Measurements from ENCODE around the gene DAPK1.

DAPK1 gene

GRCh38 chr9:87712801-87713277 lies 215.2 kb downstream of the DAPK1 start:
- no peak for DNase-seq (ENCODE audit: low read depth)
- no peak overlapping the region for H3K4me3 ChIP-seq (ENCODE audit: low read depth, low read length)

- peak; percentile 100 for DNase-seq (ENCODE audit: low read depth)
- peak overlapping the region; percentile 11 for H3K4me3 ChIP-seq (ENCODE audit: low read depth, low read length)
Observed at GRCh38 chr9:87713278-87713987, 215.8 kb downstream of the DAPK1 start.

DNA sequence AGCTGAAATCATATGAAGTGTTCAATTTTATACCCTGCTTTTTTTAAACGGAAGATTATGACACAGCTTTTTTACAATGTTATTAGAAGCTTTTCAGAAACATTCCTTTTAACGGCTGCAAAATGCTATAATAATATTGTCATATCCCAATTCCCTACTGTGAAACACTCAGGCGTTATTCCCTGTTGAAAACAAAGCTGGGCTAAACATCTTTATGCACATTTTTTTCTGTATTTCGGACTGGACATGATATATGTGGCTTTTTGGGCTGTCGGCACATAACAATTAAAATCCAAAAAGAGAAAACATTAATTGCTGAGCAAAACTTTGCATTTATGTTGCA lies 216.3 kb downstream of the DAPK1 start:
- DNase-seq (ENCODE audit: low read depth) = no peak
- peak overlapping the region; percentile 11 for H3K4me3 ChIP-seq (ENCODE audit: low read depth, low read length)

DNA sequence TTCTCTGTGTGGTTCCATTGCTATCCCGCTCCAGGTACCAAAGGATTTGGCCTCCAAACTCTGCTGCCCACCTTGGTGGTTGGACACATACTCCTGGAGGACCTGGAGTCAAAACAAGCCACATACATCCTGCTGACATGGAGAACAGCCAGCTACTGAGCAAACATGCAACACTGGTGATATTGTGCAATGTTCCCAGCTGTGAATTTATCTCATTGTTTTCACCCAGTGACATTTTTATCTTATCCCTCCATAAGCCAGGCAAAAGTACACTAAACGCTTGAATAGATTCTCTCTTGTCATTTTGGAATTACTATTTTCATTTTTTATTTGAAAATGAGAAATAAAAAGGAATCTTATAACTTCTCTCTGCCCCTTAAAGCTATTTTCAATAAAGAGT lies 217.2 kb downstream of the DAPK1 start:
- peak; percentile 92 for DNase-seq (ENCODE audit: low read depth)

DNA sequence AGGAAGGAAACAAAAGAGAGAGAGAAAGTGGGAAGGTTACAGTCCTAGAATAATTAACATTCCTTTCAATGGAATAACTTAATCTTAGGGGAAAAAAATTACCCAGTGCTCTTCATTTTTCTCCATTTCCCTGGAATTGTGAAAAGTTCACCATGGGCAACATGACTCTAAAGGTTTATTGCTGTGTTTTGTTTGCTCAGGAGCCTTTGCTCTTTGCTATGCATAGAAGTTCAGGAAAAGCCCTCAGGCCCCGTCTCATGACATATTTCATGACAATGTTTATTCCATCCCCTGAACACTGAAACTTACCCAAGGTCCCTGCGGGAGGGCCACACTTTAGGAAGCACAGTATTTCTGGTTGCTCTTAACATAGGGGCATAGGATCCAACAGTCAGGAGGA lies 218.5 kb downstream of the DAPK1 start:
- no peak overlapping the region for H3K4me3 ChIP-seq (ENCODE audit: low read depth, low read length)
- no peak for DNase-seq (ENCODE audit: low read depth)

More for the DNA sequence above, 217.2 kb downstream of the DAPK1 start:
- H3K4me3 ChIP-seq (ENCODE audit: low read depth, low read length) = no peak overlapping the region

- no peak overlapping the region for H3K4me3 ChIP-seq (ENCODE audit: low read depth, low read length)
Observed at GRCh38 chr9:87717456-87717855, 219.8 kb downstream of the DAPK1 start.

GRCh38 chr9:87718231-87718630 lies 220.6 kb downstream of the DAPK1 start:
- DNase-seq (ENCODE audit: low read depth) = no peak
- no peak overlapping the region for H3K4me3 ChIP-seq (ENCODE audit: low read depth, low read length)

More at GRCh38 chr9:87717456-87717855, 219.8 kb downstream of the DAPK1 start:
- DNase-seq (ENCODE audit: low read depth) = no peak

GRCh38 chr9:87718852-87719612 lies 221.4 kb downstream of the DAPK1 start:
- no peak for DNase-seq (ENCODE audit: low read depth)

GRCh38 chr9:87720173-87720572 lies 222.5 kb downstream of the DAPK1 start:
- DNase-seq (ENCODE audit: low read depth) = no peak
- no peak overlapping the region for H3K4me3 ChIP-seq (ENCODE audit: low read depth, low read length)

More at GRCh38 chr9:87718852-87719612, 221.4 kb downstream of the DAPK1 start:
- H3K4me3 ChIP-seq (ENCODE audit: low read depth, low read length) = no peak overlapping the region

DNA sequence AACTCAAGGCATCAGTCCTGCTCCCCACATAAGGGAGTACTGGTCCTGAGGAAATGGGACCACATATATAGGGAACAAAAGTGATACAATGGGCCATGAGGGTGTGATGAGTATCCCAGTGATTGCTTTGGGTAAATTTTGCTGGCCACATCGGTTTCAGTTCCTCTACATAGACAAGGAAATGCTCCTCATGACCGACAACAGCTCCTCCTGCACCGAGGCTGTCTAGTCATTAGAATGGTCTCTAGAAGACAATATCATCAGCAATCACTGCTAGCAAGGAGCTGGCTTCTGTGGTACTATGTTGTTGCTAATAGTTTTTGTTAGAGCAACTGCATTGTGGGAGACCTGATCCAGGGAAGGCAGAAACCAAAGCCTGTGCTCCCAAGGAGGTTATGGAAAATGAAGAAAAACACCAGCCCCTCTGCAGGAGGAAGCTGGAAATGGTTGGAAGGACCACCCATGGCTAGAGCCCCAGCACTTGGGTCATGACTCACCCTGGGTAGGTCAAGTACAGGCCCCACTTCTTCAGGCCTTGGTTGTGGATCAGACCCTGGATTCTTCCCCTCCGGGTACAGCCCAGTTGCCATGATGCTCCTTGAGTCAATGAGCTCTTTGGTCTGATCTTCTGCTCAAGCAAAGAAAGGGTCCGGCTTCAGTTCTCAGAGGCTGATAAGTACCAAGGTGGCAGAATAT lies 224.9 kb downstream of the DAPK1 start:
- no peak for DNase-seq (ENCODE audit: low read depth)
- H3K4me3 ChIP-seq (ENCODE audit: low read depth, low read length) = no peak overlapping the region

GRCh38 chr9:87725356-87725899 lies 227.8 kb downstream of the DAPK1 start:
- DNase-seq (ENCODE audit: low read depth) = peak; percentile 46
- peak overlapping the region; percentile 73 for H3K4me3 ChIP-seq (ENCODE audit: low read depth, low read length)

DNA sequence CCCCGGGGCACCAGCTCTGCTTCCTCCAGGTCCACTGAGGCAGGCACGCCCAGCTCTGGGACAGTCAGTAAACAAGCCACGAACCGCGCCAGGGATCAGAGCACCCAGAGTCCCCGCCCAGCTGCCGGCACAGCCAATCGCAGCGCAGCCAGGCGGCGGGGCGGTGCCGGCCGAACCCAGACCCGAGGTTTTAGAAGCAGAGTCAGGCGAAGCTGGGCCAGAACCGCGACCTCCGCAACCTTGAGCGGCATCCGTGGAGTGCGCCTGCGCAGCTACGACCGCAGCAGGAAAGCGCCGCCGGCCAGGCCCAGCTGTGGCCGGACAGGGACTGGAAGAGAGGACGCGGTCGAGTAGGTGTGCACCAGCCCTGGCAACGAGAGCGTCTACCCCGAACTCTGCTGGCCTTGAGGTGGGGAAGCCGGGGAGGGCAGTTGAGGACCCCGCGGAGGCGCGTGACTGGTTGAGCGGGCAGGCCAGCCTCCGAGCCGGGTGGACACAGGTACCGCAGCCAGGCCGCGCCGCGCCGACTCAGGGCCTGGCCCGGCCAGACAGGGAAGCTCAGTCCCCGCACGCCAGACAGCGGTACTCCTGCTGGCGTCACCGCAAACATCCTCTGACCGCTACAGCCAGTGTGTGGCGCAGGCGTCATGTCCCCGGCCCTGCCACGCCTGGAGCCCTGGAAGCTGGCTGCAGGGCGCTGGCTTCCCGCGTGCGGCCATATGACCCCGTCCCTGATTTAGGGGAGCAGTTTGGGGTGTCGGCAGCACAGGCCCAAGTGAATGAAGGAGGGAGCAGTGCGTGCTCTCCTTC lies 228.4 kb downstream of the DAPK1 start, which contains the start of gene CTSL:
Gene CTSL (plus strand): TSS at position 220 of the 810 bp plus-strand sequence. CDS start 1,485 bp downstream, outside the sequence.
- peak within 1 kb of the TSS; percentile 73 for H3K4me3 ChIP-seq (ENCODE audit: low read depth, low read length)
- peak; percentile 48 for DNase-seq (ENCODE audit: low read depth)

- DNase-seq (ENCODE audit: low read depth) = no peak
- no peak overlapping the region for H3K4me3 ChIP-seq (ENCODE audit: low read depth, low read length)
Observed at GRCh38 chr9:87729246-87729645, 231.6 kb downstream of the DAPK1 start.

DNA sequence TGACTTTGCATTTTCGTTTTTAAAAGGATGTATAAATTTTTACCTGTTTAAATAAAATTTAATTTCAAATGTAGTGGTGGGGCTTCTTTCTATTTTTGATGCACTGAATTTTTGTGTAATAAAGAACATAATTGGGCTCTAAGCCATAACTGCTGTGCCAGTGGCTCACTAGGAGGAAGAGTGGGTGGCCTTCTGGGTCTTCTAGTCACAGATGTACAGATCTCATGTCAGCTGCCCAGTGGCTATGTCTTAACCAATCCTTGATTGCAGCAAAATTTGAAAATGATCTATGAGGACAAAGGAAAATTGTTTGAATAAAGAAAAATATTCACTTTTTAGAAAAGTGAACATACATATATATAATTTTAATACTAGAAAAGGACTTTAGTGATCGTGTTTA lies 233.7 kb downstream of the DAPK1 start:
- no peak for DNase-seq (ENCODE audit: low read depth)
- H3K4me3 ChIP-seq (ENCODE audit: low read depth, low read length) = no peak overlapping the region

- no peak for DNase-seq (ENCODE audit: low read depth)
- no peak overlapping the region for H3K4me3 ChIP-seq (ENCODE audit: low read depth, low read length)
Observed at GRCh38 chr9:87732344-87732743, 234.7 kb downstream of the DAPK1 start.

GRCh38 chr9:87732756-87733155 lies 235.1 kb downstream of the DAPK1 start:
- DNase-seq (ENCODE audit: low read depth) = no peak
- no peak overlapping the region for H3K4me3 ChIP-seq (ENCODE audit: low read depth, low read length)

GRCh38 chr9:87733273-87734052 lies 235.8 kb downstream of the DAPK1 start:
- no peak overlapping the region for H3K4me3 ChIP-seq (ENCODE audit: low read depth, low read length)
- DNase-seq (ENCODE audit: low read depth) = no peak

DNA sequence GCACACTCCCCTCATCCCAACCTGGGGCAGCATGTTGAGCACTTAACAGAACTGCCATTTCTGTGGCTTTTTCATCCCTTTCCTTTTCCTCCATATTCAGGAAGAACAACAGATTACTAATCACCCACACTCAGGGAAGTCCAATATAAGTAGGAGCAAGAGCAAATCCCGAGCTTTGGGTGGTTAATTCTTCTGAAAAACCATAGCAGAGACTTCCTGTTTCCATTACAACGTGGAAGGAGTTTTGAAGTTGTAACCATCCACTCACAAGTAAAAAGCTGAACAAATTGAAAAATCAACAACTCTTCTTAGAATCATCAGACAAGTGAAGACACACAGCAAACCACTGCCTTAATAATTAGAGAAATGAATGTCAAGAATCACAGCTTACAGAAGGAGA lies 236.4 kb downstream of the DAPK1 start:
- DNase-seq (ENCODE audit: low read depth) = no peak
- H3K4me3 ChIP-seq (ENCODE audit: low read depth, low read length) = no peak overlapping the region

Measured in skeletal muscle cell (primary cell).